Measurements from ENCODE around the gene TUT4. TPM values are rescaled to one million over a fixed set of nuclear protein-coding genes. Genes with fewer than 3 reads are reported as not detected.
A peak's percentile ranks its signal among the peaks of the same experiment; 100 is the strongest.

The TUT4 gene
- total RNA-seq, 1 donor from 2014 or later, result 87.4 TPM

GRCh38 chr1:52413410-52413989, 139.4 kb downstream of the TUT4 start:
- no peak for DNase-seq (ENCODE audit: low spot score)

DNA sequence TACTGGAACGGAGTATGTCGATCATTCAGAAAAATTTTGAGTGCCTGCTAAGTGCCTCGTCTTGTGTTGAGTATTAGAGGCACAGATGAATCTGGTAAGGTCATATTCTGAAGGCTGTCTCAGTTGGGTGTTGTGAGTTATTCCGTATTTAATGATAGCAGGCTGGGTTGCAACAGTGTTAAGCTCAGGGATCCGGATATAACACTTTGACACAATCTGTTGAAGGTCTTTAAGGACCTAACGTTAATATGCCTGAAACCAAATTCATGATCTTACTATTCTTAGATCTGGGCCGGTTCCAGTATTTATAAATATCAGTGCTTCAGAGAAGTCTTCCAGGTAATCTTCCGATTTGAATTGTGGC, 147.9 kb downstream of the TUT4 start:
- no peak for DNase-seq (ENCODE audit: low spot score)

DNA sequence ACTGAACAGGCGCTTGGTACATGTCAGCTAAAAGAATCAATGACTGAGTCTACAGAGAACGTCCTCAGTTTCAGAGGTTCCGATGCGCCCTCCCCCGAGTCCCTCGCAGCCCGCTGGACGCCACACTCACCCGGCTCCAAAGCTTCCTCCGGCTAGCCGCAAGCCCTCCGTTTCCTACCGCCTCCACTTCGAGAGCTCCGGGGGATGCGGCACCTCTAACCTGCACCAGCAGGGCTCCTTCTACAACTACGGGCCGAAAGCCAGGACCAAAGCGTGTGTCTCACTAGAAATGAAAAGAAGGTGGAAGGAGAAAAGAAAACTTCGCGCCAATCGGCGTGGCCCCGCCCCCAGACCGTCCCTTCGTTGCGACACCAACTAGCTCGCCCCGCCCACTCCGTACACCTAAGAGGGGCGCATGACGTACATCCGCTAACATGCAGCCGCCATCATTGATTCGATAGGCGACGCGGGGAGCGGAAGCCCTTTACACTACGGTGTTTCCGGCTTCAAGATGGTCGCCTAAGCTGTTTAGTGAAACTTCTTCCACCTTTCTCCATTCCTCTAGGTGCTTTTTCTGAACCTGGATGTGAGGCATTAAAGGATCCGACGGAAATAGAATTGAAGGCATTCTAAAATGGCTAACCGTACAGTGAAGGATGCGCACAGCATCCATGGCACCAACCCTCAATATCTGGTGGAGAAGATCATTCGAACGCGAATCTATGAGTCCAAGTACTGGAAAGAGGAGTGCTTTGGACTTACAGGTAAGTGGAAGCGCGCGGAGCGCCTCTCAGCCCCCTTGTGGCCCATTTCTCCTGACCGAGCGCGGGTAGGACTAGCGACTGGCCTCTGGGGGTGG, 148.5 kb downstream of the TUT4 start, which contains the start of the genes ORC1 and PRPF38A:
Gene ORC1, minus strand, starts transcription at position 308 of the 859 bp plus-strand sequence. CDS start 2,200 bp downstream, outside the sequence.
Gene PRPF38A, plus strand, starts transcription at position 487 of the 859 bp plus-strand sequence. Its CDS starts 148 bp downstream, at position 635.
- peak; percentile 99 for DNase-seq (ENCODE audit: low spot score)

DNA sequence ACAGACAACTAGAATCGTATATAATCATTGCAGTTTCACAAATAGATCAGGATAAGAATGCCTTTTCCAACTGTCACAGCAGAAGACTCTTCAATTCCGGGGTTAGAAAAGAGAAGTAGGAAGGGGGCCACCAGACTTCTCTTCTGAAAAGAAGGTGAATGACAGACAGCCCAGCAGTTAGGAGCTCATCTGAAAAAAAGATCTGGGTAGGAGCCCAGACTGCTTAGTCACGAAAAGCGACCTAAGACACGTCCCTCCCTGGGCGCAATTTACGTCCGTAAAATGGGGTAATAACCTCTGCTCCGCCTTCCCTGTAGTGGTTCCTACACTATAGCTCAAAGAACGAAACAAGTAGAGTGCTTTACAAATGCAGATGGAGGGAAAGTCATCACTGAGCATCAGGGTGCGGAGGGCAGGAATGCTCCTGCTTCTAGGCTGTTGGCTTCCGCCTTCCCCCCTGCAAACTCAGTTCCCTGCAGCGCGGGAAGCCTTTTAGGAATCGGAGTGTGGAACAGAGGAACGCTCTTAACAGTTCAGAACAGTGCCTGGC, 149.3 kb downstream of the TUT4 start:
- no peak for DNase-seq (ENCODE audit: low spot score)

DNA sequence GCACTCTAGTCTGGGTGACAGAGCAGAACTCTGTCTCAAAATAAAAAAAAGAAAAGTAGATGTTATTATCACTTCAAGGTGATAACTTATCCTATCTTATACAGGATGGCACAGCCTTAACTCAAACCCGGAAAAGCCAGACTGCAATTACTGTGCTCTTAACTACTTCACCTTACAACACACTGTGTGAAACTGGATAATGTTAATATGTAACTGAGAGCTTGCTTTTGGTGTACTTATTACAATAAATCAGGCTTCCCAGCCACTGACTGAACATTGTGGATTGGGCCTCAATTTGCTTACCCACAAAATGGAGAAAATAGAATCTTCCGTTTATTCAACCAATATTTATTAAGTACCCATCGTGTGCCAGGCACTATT, 150.0 kb downstream of the TUT4 start:
- DNase-seq (ENCODE audit: low spot score), result no peak

DNA sequence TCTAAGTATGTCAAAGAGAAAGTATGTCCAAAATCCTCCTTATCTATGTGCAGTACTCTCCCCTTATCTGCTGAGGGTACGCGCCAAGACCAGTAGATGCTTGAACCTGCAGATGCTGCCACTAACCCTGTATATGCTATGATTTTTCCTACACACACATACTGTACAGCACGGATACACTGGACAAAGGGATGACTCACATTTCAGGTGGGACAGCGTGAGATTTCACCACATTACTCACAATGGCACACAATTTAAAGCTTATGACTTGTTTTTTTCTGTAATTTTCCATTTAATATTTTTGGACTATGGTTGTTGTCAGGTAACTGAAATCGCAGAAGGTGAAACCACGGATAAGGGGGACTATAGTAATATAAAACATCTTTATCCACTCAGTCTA, 152.8 kb downstream of the TUT4 start:
- DNase-seq (ENCODE audit: low spot score), result no peak

- DNase-seq (ENCODE audit: low spot score), result no peak
These were observed 153.3 kb downstream of the TUT4 start for GRCh38 chr1:52399629-52400028.

- no peak for DNase-seq (ENCODE audit: low spot score)
These were observed 159.7 kb downstream of the TUT4 start for GRCh38 chr1:52393174-52393573.

DNA sequence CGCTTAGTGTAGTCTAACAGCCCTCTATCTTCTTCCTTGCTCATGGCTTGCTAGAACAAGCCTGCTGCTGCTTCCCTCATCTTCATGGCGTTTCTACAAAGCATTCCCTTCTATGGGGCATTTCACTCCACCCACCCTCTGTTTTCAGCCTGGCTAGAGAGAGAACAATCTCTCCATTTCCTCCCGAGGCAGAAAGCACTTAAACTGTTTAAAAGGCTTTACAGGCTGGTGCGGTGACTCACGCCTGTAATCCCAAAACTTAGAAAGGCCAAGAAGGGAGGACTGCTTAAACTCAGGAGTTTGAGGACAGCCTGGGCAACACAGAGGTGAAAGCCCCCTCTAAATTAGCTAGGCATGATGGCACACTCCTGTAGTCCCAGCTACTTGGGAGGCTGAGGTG, 166.4 kb downstream of the TUT4 start:
- DNase-seq (ENCODE audit: low spot score), result peak; percentile 30

DNA sequence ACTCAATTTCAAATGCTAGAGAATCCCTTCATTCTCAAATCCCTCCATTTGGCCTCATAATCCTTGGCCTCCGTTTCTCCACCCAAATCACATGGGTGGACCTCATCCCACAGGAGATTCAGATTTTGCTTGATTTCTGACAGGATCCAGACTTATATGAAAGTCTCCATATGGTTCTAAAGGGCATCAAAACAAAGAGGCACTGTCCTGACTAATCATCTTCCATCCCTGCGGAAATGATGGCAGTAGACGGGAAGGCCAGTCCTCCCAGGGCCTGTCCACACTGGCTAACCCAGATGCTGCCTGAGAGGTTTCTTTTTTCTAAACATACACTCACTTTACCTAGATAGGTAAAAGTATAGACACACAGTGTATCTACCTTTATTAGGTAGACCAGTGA, 167.5 kb downstream of the TUT4 start:
- no peak for DNase-seq (ENCODE audit: low spot score)

Other genes with a start within 250 kb of the TUT4 start
- gene CC2D1B, start 186.9 kb downstream of the TUT4 start, total RNA-seq (ENCODE audit: insufficient read depth, low replicate concordance), result 11.3 TPM
- gene ORC1, start 148.7 kb downstream of the TUT4 start, total RNA-seq (ENCODE audit: insufficient read depth, low replicate concordance), result 0.48 TPM
- gene PRPF38A, start 148.5 kb downstream of the TUT4 start, total RNA-seq (ENCODE audit: insufficient read depth, low replicate concordance), result 9.4 TPM
- gene GPX7, start 49.3 kb upstream of the TUT4 start, total RNA-seq (ENCODE audit: insufficient read depth, low replicate concordance), result 96.8 TPM
- gene SHISAL2A, start 80.1 kb upstream of the TUT4 start, total RNA-seq (ENCODE audit: insufficient read depth, low replicate concordance), result 2.2 TPM
- gene COA7, start 145.3 kb upstream of the TUT4 start, total RNA-seq (ENCODE audit: insufficient read depth, low replicate concordance), result 9.4 TPM
- gene ZYG11B, start 173.4 kb upstream of the TUT4 start, total RNA-seq (ENCODE audit: insufficient read depth, low replicate concordance), result 68.4 TPM